Cardiac muscle cell (in vitro differentiated cells and primary cell): ENCODE data around the gene REEP6. TPM values are rescaled to one million over a fixed set of nuclear protein-coding genes. Genes with fewer than 3 reads are reported as not detected.

ENCODE experiments used
- DNase-seq, 2 donors: peaks; one replicate each; pipeline versions ENCODE4 v3.0.0 to v3.0.0-alpha.2; 2010 to 2017; ENCODE audit warnings: low read depth in 1 of 2, low spot score in 1 of 2
- H3K27ac ChIP-seq: fragments of 200-600 bp; sonication (generic); 2 replicates; pipeline ENCODE4 v1.5.1; 2016
- H3K27me3 ChIP-seq: fragments of 200-600 bp; sonication (generic); 2 replicates; pipeline ENCODE4 v1.6.0; 2016; ENCODE audit warnings: control low read depth
- H3K36me3 ChIP-seq: fragments of 200-600 bp; sonication (generic); 2 replicates; pipeline ENCODE4 v1.5.1; 2016; ENCODE audit warnings: control low read depth
- H3K4me1 ChIP-seq: fragments of 200-600 bp; sonication (generic); 2 replicates; pipeline ENCODE4 v1.8.1; 2017; ENCODE audit warnings: low read depth, mild to moderate bottlenecking, mixed run types
- H3K4me3 ChIP-seq: fragments of 200-600 bp; sonication (generic); 2 replicates; pipeline ENCODE4 v1.5.1; 2016; ENCODE audit warnings: mild to moderate bottlenecking
- H3K9me3 ChIP-seq: fragments of 200-600 bp; sonication (generic); 2 replicates; pipeline ENCODE4 v1.5.1; 2017; ENCODE audit warnings: low read depth, mild to moderate bottlenecking, control low read depth
- polyA plus RNA-seq: library from polyadenylated mRNA; unstranded; fragments of >200 nt; fragmentation: Nextera tagmentation; extraction: Ambion mirVana; gene quantifications from 2 replicates; pipeline ENCODE4 v1.2.1, GENCODE V29; 2016
- total RNA-seq: library from RNA; depleted of rRNA; stranded (reverse); fragments of >200 nt; gene quantifications from 2 replicates; pipeline ENCODE4 v1.2.3, GENCODE V29; 2016
- TF ChIP-seq, protein P1 (sequence below): IDR thresholded peaks from 2 replicates; pipeline ENCODE4 v1.5.1; 2012; ENCODE audit warnings: low read depth, mild to moderate bottlenecking, low read length

The REEP6 gene
- total RNA-seq (52.7 and 72.5 TPM in 2 replicates), polyA plus RNA-seq (74.7 and 99.8 TPM in 2 replicates)

DNA sequence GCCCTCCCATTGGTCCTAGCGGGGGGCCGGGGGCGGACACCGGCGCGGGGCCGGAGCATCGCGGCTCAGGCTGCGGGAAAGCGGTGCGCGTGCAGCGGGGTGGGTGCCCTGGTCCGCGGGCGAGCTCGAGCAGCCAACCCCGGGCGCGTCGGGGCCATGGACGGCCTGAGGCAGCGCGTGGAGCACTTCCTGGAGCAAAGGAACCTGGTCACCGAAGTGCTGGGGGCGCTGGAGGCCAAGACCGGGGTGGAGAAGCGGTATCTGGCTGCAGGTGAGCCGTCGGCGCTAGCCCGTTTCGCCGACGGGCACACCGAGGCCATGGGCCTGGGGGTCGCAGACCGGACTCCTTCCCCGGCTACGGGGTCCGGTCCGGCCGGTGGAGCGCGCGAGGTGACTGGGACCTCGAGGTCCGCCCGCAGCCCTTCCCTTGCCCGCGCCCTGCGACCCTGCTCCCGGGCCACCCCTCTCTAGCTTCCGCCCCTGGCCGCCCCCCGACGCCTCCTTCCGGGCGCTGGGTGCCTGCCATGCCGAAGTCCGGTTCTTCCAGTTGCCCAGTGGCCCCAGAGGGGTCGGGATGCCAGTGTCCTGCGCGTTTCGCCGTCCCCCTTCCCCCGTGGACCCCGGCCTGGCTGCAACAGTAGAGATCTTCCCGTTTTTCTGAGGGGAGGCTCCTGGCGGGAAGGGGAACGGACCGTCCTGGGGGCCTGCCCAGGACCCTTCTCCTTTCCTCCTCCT, at the start of gene REEP6:
Gene REEP6, plus strand, starts transcription at position 68 of the 735 bp plus-strand sequence. Its CDS starts 89 bp downstream, at position 157.
- H3K27me3 ChIP-seq, result no peaks in the 10 kb centered on the region
- TF ChIP-seq, protein P1, sequence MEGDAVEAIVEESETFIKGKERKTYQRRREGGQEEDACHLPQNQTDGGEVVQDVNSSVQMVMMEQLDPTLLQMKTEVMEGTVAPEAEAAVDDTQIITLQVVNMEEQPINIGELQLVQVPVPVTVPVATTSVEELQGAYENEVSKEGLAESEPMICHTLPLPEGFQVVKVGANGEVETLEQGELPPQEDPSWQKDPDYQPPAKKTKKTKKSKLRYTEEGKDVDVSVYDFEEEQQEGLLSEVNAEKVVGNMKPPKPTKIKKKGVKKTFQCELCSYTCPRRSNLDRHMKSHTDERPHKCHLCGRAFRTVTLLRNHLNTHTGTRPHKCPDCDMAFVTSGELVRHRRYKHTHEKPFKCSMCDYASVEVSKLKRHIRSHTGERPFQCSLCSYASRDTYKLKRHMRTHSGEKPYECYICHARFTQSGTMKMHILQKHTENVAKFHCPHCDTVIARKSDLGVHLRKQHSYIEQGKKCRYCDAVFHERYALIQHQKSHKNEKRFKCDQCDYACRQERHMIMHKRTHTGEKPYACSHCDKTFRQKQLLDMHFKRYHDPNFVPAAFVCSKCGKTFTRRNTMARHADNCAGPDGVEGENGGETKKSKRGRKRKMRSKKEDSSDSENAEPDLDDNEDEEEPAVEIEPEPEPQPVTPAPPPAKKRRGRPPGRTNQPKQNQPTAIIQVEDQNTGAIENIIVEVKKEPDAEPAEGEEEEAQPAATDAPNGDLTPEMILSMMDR, result no peak
- H3K4me1 ChIP-seq, result peaks cover 8% of the 10 kb centered on the region
- no peak for DNase-seq
- H3K27ac ChIP-seq, result peak within 1 kb of the TSS; percentile 58
- no peaks in the 10 kb centered on the region for H3K36me3 ChIP-seq
- H3K9me3 ChIP-seq, result no peaks in the 10 kb centered on the region
- H3K4me3 ChIP-seq, result peak within 1 kb of the TSS; percentile 39

DNA sequence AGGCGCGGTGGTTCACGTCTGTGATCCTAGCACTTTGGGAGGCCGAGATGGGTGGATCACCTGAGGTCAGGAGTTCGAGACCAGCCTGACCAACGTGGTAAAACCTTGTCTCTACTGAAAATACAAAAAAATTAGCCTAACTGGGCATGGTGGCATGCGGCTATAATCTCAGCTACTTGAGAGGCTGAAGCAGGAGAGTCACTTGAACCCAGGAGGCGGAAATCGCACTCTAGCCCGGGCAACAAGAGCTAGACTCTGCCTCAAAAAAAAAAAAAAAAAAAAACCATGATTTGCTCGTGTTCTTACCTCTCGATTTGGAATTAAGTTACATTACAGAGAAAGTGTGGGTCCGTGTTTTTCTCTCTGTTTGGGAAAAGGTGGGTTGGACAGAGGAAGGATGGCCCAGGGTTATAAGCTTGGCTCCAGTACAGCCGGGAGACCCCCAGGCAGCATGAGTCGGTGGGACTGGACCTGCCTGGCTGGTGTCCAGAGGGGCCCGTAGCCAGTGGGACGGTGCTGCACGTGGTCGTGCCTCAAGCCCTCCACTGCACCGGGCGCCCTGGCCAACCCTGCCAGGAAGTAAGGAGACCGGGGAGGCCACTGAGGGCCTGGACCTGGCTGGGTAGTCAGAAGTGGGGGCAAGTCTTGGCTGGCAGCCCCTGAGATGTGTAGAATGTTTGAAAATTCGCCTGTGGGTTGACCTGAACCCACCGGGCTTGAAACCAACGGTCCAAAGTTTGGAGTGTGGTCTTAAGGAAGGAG, 49.1 kb upstream of the REEP6 start:
- DNase-seq, result no peak

DNA sequence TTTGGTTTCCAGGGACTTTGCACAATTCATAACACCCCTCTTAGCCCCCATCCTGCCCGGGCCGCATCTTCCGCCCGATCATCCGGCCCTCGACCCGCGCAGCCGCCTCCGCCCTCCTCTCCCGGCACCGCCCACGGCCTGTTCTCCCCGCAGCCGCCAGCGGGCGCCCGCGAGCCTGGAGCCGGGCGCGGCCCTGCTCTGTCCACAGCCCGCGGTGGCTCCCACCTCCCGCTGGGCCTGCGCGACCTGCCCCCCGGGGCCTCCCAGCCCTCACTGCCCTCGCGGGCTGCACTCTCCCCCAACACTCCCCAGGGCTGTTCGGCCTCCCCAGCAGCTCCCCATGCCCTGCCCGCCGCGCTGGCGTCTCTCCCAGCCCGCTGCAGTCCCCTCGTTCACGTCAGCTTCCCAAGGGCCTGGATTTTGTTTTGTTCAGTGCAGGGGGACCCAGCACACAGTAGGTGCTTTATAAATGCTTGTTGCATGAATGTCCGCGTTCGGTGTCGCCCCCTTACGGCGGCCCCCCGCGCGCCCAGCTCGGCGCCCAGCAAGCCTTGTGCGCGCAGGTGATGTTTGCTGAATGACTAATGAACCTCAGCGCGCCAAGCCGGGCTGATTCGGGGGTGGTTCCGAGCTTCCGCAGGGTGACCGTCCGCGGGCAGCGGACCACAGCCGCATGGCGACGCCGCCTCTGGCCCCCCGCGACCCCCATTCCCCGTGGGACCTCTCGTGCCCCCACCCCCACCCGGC, 45.6 kb upstream of the REEP6 start:
- Histone ChIP-seq H3K4me3 (peak overlapping the region; percentile 53), H3K27me3 (peaks cover 51% of the 10 kb centered on the region), H3K9me3 (no peaks in the 10 kb centered on the region), H3K4me1 (peaks cover 5% of the 10 kb centered on the region), H3K36me3 (peaks cover 13% of the 10 kb centered on the region), H3K27ac (no peak overlapping the region)
- DNase-seq, result peak; percentile 60 to 78
- TF ChIP-seq, protein P1, result peak; percentile 82

More for the DNA sequence above, 49.1 kb upstream of the REEP6 start:
- H3K4me3 ChIP-seq, result no peak overlapping the region
- peaks cover 16% of the 10 kb centered on the region for H3K27me3 ChIP-seq
- TF ChIP-seq, protein P1, result no peak
- H3K9me3 ChIP-seq, result no peaks in the 10 kb centered on the region
- H3K27ac ChIP-seq, result no peak overlapping the region
- peaks cover 22% of the 10 kb centered on the region for H3K36me3 ChIP-seq
- H3K4me1 ChIP-seq, result peaks cover 9% of the 10 kb centered on the region

DNA sequence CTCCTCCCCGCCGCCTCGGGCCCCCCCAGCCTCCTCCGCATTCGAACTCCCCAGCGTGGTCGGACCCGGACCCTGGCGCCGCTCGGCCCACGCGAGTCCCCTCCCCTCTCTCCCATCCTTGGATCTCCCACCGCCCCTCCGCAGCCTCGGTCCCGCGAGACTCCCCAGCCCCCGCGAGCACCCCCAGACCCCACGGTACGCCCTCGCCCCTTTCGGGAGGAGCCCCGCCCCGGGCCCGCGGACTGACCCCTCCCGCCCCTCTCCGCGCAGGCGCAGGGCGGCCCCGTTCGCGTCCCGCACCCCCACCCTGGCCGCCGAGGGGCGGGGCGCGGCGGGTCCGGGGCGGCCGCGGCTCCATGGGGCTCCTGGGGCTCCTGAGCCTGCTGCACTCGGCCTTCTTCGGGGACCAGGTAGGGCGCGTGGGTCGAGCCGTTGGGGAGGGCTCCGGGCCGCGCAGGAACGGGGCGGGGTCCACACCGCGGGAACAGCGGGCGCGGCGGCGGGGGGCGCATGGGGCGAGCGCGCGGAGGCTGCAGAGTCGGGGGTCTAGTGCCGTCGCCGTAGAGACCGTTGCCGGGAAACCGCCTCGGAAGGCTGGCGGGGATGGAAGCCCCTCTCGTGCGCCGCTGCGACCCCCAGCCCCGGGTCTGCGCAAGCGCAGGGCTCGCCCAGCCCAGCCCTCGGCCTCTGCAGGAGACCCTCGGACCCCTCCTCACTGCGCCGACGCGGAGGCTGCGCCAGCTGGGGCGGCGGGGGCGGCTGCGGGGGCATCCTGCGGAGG, 44.9 kb upstream of the REEP6 start:
- Histone ChIP-seq H3K27me3 (peaks cover 59% of the 10 kb centered on the region), H3K36me3 (peaks cover 5% of the 10 kb centered on the region), H3K4me1 (peaks cover 5% of the 10 kb centered on the region), H3K9me3 (no peaks in the 10 kb centered on the region), H3K4me3 (peak overlapping the region; percentile 53), H3K27ac (no peak overlapping the region)
- DNase-seq, result peak in 1 of 2 donors; percentile 74
- TF ChIP-seq, protein P1, result no peak
